GM18508 (cell line): ENCODE measurements around the gene CDK8.
"Not testable (repeated sequence)": the region's sequence is repeated elsewhere in the genome, so short reads cannot be mapped to it uniquely, and the experiment has no call there.

Experiments used
- ATAC-seq: cut with Tn5 transposase; IDR thresholded peaks from one replicate; pipeline ENCODE4 v1.9.1; 2021; ENCODE audit warnings: moderate number of reproducible peaks; ENCODE audit not compliant: insufficient read depth, unreplicated experiment

The CDK8 gene

DNA sequence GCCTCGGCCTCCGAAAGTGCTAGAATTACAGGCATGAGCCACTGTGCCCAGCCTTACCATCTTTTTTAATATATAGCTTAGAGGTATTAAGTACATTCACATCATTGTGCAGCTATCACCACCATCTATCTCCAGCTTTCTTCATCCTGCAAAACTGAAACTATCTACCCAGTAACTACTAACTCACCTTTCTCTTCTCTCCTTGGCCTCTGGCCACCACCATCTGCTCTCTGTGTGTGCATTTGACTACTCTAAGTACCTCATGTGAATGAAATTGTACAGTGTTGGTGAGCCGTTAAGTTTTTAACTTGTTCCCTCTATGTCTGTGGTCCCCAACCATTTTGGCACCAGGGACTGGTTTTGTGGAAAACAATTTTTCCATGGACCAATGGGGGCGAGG lies 56.1 kb downstream of the CDK8 start:
- ATAC-seq: no peak

DNA sequence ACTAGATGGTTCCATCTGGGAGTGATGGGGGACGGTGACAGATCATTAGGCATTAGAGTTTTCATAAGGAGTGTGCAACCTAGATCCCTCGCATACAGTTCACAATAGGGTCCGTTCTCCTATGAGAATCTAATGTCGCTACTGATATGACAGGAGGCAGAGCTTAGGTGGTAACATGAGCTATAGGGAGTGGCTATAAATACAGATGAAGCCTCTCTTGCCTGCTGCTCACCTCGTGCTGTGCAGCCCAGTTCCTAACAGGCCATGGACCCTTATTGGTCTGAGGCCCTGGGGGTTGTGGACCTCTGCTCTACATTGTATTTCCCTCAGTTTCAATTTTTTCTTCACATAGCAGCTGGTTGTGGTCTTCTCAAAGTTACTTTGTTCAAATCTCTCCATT lies 56.5 kb downstream of the CDK8 start:
- ATAC-seq: no peak

DNA sequence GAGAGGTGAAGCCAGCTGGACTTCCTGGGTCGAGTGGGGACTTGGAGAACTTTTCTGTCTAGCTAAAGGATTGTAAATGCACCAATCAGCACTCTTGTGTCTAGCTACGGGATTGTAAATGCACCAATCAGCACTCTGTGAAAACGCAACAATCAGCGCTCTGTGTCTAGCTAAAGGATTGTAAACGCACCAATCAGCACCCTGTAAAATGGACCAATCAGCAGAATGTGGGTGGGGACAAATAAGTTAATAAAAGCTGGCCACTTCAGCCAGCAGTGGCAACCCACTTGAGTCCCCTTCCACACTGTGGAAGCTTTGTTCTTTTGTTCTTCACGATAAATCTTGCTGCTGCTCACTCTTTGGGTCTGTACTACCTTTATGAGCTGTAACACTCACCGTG lies 58.1 kb downstream of the CDK8 start:
- ATAC-seq: not testable (repeated sequence)

DNA sequence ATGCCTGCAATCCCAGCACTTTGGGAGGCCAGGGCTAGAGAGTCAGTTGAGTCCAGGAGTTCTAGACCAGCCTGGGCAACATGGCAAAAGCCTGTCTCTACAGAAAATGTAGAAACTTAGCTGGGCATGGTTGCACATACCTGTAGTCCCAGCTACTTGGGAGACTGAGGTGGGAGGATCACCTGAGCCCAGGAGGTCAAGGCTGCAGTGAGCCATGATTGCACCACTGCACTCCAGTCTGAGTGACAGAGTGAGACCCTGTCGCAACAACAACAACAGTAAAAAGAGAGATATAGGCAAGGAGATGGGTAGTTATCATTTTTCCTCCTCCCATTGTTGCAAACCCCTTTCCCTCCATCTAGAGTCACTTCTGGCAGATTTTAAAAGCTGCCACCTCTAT lies 62.2 kb downstream of the CDK8 start:
- not testable (repeated sequence) for ATAC-seq

DNA sequence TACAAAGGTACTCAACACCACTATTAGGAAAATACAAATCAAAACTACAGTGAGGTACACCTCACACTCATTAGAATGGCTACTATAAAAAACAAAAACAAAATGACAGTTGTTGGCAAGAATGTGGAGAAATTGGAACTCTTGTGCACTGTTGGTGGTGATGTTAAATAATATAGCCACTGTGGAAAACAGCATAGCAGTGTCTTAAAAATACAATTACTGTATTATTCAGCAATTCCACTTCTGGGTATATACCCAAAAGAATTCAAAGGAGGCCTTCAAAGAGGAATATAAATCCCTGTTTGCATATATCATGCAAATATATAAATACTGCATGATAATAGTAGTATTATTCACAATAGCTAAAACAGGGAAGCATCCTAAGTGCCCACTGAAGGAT lies 66.8 kb downstream of the CDK8 start:
- no peak for ATAC-seq

DNA sequence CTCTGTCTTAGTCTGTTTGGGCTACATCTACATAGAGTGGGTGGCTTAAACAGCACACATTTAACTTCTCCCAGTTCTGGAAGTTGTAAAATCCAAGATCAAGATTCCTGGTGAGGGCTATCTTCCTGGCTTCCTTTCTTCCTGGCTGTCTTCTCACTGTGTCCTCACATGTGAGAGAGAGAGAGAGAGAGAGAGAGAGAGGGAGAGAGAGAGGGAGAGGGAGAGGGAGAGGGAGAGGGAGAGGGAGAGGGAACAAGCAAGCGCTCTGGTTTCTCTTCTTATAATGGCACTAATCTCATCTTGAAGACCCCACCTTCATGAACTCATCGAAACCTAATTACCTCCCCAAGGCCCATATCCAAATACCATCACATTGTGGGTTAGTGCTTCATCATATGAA lies 69.2 kb downstream of the CDK8 start:
- no peak for ATAC-seq

DNA sequence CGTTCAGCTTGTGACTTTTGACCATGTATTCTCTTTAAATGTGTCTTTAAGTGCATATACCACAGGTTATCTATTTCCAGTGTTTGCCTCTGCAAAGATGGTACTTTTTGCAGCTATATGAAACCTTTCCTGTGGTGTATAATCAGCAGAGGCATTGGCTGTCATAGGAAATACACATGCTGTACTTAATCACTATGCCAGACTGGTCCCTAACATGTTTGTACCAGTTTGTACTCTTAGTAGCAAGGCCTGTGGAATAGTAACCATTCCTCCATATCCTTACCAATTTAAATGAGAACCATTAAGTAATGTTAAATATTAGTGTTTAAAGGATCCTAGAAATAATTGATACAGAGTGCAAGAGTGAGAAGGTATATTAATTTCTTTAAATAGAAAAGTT lies 69.8 kb downstream of the CDK8 start:
- ATAC-seq: no peak

DNA sequence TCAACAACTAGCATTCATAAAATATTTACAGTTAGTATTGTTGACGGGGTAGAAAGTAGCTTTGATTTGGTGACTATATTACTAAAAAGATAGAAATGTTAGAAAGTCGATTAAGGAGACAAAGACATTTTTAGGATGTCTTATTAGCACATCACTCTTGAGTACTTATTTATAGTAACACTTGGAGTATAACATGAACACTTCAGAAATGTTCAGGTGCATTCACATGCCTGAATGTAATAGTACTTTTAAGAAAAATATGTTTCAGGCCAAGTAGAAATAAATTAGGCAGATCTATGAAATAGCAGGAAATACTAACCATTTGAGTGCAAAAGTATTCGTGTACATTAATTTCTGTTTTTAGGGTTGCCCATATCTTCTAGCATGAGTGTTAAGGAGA lies 70.4 kb downstream of the CDK8 start:
- ATAC-seq: no peak

DNA sequence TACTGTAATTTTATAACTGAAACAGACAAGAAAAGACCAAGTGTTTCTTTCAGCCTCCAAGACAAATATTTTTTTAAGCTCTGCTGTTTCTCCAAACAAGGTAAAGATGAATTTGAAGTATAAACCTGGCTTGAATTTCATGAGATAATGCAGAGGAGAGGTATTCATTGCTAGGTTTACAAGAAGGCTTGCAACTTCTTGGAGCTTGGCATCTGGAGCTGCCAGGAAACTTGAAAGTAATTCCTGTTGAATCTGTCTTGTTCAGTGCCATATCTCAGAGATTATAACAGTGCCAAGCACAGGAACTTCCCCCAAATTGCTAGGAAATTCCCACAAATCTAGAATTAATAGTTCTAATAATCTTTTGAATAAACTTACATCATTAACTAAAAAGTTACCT lies 70.9 kb downstream of the CDK8 start:
- no peak for ATAC-seq

DNA sequence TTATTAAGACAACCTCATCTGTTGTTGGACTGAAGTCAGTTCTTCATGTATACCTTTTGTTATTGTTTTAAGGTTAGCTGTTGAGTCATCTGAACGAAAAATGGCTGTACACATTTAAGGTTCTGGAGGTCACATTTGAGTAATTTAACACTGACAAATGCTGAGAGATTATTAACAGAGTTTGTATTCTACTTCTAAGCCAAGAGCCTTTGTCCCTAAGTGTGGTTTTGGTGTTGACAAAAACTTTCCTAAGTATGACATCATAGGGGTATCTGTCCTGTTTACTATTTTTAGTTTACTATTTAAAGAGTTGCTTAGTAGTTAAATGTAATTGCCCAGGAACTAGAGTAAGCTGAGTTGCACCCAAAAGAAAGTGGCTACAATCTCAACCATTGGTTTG lies 71.9 kb downstream of the CDK8 start:
- peak; percentile 90 for ATAC-seq

DNA sequence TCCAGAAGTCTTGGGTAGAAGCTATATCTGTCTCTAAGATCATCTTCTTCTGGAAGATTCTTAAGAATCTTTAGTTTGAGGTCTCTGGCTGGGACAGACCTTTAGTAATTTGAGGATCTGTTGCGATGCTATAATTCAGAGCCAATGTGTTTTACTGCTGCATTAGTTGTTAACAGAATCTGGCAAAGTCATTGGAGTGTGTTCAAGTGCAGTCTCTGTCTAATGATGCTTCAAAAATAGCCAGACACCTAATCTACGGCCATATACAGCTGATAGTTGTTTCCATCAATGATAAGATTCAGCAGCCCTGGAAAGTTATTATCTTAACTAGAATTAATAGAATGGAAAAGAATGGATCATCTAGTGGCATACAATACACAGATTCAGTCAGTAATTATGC lies 72.6 kb downstream of the CDK8 start:
- ATAC-seq: no peak

DNA sequence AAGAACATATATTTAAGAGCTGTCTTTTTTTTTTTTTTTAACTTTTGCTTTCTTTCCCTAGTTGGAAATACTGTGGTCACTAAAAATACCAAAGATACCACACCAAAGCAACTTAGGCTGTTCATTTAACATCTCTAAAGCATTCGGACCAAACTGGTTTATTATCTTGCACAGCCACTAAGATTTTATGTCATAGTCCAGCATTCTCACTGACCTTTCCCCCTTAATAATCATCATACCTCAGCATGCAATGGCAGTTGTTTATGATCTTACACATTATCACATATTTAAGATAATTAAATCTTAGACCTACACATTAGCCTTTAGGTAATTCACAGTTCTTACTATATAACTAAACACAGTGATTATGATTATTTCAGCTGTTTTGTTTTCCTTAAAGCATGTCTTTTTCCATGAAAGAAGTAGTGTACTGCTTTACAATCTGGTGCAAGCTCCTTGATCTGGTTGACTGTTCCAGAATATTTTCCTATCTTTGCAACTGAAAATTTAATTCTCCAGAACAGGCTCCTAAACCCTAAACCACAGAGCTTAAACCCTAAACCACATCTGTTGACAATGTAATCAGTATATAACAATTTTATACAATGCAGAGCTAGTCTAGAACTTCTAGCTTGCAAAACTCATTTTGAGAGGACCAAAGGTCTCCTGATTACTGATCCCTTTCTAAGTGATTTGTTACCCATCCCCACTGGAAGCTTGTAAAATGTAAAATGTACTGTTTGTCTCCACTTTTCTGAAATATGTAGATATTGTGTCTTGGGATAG lies 74.2 kb downstream of the CDK8 start:
- no peak for ATAC-seq

DNA sequence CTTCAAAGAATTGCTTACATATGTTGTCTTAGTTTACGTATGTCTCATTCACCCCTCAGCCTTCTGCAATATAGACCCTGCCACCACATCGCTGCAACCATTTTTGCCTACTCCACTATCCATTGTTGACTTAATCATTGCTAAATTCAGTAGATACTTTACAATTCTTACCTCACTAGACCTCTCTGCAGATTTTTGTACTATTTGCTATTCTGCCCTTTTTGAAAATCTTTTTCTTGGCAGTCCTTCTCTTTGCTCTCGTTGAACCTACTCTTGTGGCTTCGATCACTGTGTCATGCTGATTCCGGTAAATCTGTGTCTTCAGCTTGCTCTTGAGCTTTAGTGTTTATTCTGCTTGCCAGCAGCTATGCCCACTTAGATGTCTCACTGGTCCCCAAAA lies 81.2 kb downstream of the CDK8 start:
- no peak for ATAC-seq

DNA sequence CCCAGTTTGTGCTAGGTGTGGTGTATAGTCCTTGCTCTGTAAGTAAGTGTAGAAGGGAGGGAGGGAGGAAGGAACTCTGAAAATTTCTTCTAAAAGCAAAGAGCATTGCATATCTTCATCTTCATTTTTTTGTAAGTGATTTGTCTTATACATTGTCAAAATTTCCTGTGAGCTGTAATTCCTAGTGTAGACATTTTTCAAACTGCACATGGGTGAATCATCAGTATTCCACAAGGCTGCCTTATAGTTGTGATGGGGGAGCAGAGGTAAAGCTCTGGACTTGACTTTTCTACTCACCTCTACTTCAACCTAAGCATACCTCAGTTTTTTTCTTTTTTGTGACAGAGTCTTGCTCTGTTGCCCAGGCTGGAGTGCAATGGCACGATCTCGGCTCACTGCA lies 86.9 kb downstream of the CDK8 start:
- ATAC-seq: no peak

DNA sequence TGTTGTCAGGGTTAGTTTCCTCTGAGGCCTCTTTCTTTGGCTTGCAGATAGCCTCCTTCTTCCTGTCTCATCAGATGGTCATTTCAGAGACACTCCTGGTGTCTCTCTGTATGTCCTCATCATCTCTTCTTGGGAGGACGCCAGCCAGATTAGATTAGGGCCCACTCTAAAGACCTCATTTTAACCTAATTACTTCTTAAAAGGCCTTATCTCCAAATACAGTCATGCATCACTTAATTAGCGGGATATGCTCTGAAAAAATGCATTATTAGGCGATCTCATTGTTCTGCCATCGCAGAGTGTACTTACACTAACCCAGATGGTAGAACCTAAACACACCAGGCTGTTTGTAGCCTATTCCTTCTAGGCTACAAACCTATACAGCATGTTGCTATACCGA lies 89.0 kb downstream of the CDK8 start:
- ATAC-seq: no peak

DNA sequence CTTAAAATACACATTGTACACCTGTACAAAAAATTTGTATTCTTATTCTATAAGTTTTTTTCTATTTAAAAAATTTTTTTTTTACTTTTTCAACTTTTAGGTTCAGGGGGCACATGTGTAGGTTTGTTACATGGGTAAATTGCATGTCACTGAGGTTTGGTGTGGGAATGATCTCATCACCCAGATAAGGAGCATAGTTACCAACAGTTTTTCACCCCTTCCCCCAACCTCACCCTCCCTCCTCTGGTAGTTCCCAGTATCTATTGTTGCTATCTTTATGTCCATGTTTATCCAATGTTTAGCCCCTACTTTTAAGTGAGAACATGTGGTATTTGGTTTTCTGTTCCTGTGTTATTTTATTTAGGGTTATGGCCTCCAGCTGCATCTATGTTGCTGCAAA lies 89.9 kb downstream of the CDK8 start:
- no peak for ATAC-seq

DNA sequence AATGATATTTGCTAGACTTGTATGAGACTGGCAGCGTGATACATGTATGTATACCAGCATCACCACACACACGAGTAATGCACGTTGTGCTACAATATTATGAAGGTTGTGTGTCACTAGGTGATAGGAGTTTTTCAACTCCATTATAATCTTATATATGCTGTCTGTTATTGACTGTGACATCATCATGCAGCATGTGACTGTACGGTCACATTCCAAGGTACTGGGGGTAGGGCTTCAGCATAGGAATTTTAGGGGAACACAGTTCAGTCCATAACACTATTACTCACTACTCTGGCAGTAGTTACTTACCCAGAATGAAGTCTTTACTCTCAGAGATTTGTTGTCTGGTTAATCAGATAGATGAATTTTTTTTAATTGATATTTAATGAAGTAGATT lies 91.1 kb downstream of the CDK8 start:
- ATAC-seq: no peak

DNA sequence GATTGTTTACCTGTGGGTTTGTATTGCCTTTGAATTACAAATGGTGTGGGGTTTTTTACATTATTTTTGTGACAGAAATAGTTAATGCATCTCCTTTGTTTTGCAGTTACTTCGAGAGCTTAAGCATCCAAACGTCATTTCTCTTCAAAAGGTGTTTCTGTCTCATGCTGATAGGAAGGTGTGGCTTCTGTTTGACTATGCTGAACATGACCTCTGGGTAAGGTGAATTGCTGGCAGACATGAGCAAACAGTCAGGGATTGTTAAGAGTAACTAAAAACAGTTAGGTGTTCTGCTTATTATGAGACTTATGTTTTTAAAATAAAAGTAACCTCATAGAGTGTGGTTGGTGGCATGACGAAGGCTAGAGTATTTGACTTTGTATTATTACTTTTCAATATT lies 95.0 kb downstream of the CDK8 start:
- ATAC-seq: no peak

DNA sequence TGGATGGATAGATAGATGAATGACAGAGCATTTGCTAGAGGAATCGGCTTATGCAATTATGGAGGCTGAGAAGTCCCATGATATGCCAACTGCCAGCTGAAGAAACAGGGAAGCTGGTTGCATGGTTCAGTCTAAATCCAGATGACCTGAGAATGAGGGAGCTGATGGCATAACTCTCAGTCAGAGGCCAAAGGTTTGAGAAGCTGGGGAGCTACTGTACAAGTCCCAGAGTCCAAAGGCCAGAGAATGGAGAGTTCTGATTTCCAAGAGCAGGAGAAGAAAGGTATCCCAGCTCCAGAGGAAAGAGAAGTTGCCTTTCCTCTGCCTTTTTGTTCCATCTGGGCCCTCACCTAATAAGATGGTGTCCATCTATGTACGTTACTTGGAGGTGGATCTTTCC lies 108.3 kb downstream of the CDK8 start:
- ATAC-seq: no peak

DNA sequence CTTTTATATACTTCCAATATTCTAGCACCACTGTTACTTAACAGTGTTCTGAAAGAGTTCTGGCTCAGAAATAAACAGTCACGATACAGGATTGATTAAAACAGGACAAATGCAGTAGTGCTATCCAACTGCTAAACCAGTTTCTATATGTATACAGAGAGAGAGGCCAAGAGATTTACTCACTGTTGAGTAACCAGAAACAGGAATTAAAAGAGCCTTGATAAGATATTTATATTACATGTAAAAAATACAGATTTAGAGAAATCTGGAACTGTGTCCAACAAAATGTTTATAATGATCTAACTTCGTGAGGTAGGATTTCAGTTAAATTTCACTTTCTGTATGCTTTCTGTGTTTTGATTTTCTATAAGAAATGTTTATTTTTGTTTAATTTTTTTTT lies 116.6 kb downstream of the CDK8 start:
- no peak for ATAC-seq

DNA sequence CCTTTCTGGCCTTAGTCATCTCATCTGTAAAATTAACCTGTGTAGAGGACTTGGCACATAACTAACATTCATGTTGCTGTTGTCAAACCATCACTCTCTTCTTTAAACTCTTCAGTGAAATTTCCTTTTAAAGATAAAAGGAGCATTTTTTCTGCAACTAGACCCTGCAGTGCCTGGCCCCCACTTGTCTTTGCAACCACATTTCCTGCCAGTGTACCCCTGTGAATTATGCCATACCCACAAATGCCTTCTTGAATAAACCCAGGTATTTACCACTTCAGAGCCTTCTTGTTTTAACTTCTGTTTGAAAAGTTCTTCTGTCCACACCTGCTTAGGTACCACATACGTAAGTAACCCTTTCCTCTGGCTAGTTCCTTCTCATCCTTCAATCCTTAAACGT lies 118.8 kb downstream of the CDK8 start:
- ATAC-seq: no peak

DNA sequence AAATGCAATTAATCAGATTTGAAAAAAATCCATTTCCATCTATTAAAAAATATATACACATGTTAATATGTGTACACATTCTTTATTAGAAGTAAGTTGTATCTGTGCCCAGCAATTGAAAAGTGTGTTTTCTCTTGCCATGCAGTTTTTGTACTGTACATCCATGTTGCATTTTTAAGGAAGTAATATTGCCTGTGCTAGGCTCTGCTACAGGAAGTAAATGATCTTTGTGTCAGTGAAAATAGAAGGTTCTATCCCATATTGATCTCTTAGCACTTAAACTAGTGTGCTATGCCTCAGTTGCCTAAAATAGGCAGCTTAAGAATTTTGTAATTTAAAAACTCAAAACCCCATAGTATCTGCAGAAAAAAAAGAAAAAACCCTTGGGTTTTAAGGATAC lies 122.5 kb downstream of the CDK8 start:
- ATAC-seq: no peak

DNA sequence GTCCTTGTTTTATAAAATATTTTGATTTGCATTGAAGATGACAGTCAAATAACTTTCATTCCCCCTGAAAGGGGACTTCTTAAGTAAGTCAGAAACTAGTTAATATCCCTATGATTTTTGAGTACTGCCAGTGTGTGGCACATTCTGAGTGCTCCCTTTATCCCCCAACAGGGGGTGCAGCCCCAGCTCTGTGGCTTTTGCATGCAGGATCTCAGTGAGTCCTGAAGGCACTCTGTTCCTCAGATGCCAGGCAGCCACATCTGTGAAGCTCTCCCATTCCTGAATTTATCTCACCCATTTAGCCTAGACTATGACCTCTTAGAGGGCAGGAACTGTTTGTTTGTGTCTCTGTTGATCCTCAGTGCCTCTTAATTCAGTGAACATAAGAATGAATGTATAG lies 123.1 kb downstream of the CDK8 start:
- ATAC-seq: no peak
